Smooth muscle cell (in vitro differentiated cells): Measurements from ENCODE around the gene PCSK6. TPM values are rescaled to one million over a fixed set of nuclear protein-coding genes. Genes with fewer than 3 reads are reported as not detected.

ENCODE experiments used
- DNase-seq: peaks from one replicate; lab custom pipeline; 2025; ENCODE audit not compliant: unreplicated experiment; lab: John Stamatoyannopoulos, UW
- H2AFZ ChIP-seq: fragments of 200-600 bp; sonication (generic); 2 replicates; pipeline ENCODE4 v1.6.0; 2016; ENCODE audit warnings: antibody characterized with exemption, low read depth, mild to moderate bottlenecking
- H3F3A ChIP-seq: fragments of 200-600 bp; sonication (generic); 2 replicates; pipeline ENCODE4 v1.6.0; 2017; ENCODE audit warnings: antibody characterized with exemption, low read depth
- H3K27ac ChIP-seq: fragments of 200-600 bp; sonication (generic); 2 replicates; pipeline ENCODE4 v1.5.1; 2016; ENCODE audit warnings: low read depth, mild to moderate bottlenecking
- H3K27me3 ChIP-seq: fragments of 200-600 bp; sonication (generic); 2 replicates; pipeline ENCODE4 v1.6.1; 2016; ENCODE audit warnings: low read depth, mild to moderate bottlenecking
- H3K36me3 ChIP-seq: fragments of 200-600 bp; sonication (generic); 2 replicates; pipeline ENCODE4 v1.5.1; 2016; ENCODE audit warnings: low read depth
- H3K4me1 ChIP-seq: fragments of 200-600 bp; sonication (generic); 2 replicates; pipeline ENCODE4 v1.5.1; 2016; ENCODE audit warnings: low read depth
- H3K4me2 ChIP-seq: fragments of 200-600 bp; sonication (generic); 2 replicates; pipeline ENCODE4 v1.6.0; 2016; ENCODE audit warnings: mild to moderate bottlenecking
- H3K4me3 ChIP-seq: fragments of 200-600 bp; sonication (generic); 2 replicates; pipeline ENCODE4 v1.5.1; 2016; ENCODE audit warnings: mild to moderate bottlenecking
- H3K79me2 ChIP-seq: fragments of 200-600 bp; sonication (generic); 2 replicates; pipeline ENCODE4 v1.6.0; 2016; ENCODE audit warnings: low read depth, mild to moderate bottlenecking
- H3K9ac ChIP-seq: fragments of 200-600 bp; sonication (generic); 2 replicates; pipeline ENCODE4 v1.6.0; 2016; ENCODE audit warnings: low read depth
- H3K9me3 ChIP-seq: fragments of 200-600 bp; sonication (generic); replicated peaks from 2 replicates; pipeline ENCODE4 v1.5.1; 2016; ENCODE audit warnings: low read depth
- H4K20me1 ChIP-seq: fragments of 200-600 bp; sonication (generic); 2 replicates; pipeline ENCODE4 v1.6.0; 2016; ENCODE audit warnings: low read depth
- WGBS: methylation state at CpG from one replicate; pipeline ENCODE4 v1.1.7; 2016; ENCODE audit warnings: low lambda C conversion rate; 5-methylcytosine and 5-hydroxymethylcytosine counted together
- polyA plus RNA-seq: library from polyadenylated mRNA; unstranded; fragments of >200 nt; fragmentation: Nextera tagmentation; extraction: Ambion mirVana; gene quantifications from 2 replicates; pipeline ENCODE4 v1.2.1, GENCODE V29; 2016
- total RNA-seq: library from RNA; depleted of rRNA; stranded (reverse); fragments of >200 nt; gene quantifications from 2 replicates; pipeline ENCODE4 v1.2.3, GENCODE V29; 2014
- TF ChIP-seq, protein P1 (sequence below): fragments of 200-600 bp; sonication (generic); IDR thresholded peaks from 2 replicates; pipeline ENCODE4 v1.5.1; 2017; ENCODE audit warnings: borderline replicate concordance, mild to moderate bottlenecking, antibody characterized with exemption; ENCODE audit not compliant: insufficient read depth, poor library complexity, severe bottlenecking

Gene PCSK6
- total and polyA plus RNA-seq, 2 experiments from 2014 or later: 17.5 TPM

DNA sequence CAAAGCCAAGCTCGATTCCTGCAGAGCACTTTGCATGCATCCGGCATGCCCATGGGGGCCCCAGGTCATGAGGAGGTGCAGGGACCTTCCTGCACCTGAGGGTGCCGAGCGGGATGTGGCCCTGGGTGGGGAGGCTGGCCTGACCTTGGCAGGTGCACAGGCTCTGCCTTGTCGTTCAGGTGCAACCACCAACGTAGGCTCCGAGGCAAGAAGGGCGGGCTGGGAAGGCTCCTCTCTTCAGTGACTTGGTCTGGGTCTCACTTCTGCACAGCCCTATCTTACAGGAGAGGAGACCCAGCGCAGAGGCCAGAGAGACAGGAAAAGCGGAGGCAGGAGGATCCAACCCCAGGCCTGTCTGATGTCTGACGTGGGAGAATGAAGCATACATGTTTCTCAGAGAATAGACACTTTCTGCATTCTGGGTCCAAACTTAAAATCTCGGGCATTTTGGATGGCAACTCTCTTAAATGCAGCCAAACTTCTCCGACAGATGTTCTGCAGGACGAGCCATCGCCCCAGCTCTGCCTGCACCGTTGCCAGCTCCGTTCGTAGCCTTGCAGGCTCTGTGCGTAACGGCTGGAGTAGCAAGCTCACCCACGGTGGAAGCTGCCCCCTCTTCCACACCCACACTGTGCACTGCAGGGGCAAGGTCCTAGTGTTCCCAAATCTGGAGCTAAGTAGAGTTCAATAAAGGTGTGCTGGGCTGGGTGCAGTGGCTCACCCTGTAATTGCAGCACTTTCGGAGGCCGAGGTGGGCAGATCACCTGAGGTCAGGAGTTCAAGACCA lies 133.6 kb downstream of the PCSK6 start:
- H3K9me3 ChIP-seq: no peaks in the 10 kb centered on the region
- no peaks in the 10 kb centered on the region for H3K79me2 ChIP-seq
- H3K27ac ChIP-seq: no peak overlapping the region
- TF ChIP-seq, protein P1, sequence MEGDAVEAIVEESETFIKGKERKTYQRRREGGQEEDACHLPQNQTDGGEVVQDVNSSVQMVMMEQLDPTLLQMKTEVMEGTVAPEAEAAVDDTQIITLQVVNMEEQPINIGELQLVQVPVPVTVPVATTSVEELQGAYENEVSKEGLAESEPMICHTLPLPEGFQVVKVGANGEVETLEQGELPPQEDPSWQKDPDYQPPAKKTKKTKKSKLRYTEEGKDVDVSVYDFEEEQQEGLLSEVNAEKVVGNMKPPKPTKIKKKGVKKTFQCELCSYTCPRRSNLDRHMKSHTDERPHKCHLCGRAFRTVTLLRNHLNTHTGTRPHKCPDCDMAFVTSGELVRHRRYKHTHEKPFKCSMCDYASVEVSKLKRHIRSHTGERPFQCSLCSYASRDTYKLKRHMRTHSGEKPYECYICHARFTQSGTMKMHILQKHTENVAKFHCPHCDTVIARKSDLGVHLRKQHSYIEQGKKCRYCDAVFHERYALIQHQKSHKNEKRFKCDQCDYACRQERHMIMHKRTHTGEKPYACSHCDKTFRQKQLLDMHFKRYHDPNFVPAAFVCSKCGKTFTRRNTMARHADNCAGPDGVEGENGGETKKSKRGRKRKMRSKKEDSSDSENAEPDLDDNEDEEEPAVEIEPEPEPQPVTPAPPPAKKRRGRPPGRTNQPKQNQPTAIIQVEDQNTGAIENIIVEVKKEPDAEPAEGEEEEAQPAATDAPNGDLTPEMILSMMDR: no peak
- H3K4me1 ChIP-seq: no peaks in the 10 kb centered on the region
- no peak for DNase-seq
- no peaks in the 10 kb centered on the region for H4K20me1 ChIP-seq
- no peaks in the 10 kb centered on the region for H3K27me3 ChIP-seq
- H3K36me3 ChIP-seq: no peaks in the 10 kb centered on the region
- H3K9ac ChIP-seq: no peak overlapping the region
- no peak overlapping the region for H2AFZ ChIP-seq
- WGBS: 91% methylated on average over 23 of the region's 23 CpGs
- no peak overlapping the region for H3K4me3 ChIP-seq
- no peaks in the 10 kb centered on the region for H3F3A ChIP-seq
- H3K4me2 ChIP-seq: no peak overlapping the region

DNA sequence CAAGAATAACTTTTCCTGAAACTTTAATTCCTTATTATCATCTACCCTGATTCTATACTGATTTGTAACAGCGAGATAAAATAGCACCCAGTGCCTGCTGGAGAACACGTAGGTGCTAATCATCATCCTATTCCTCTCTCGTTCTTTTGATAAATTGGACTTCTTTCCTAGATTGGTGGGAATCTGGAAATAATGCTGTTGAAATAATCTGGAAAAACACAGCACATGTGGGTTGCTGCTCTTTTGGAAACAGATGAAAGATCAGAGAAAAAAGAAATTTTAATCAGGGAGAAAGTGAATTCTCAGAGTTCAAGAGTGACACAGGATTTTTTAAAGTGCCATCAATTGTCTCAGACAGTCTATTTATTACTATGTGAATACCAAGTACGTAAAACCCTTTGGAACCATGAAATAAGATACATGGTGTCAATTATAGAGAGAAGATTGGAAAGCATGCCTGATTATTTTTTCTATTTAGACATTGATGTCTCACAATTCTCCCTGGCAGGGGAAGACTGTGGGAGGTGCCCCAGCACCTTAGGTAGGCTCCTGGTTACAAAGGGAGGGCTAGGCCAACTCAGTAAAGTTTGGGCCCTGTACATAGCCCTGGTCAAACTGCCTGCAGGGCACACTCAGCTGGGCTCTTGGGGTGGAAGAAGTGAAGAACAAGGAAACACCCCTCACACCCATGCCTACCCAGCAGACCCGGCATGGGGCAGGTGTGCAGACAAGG lies 134.4 kb downstream of the PCSK6 start:
- Histone ChIP-seq H3K4me3 (no peak overlapping the region), H3K9ac (no peak overlapping the region), H3K4me2 (no peak overlapping the region), H3K9me3 (no peaks in the 10 kb centered on the region), H3K36me3 (no peaks in the 10 kb centered on the region), H3K27me3 (no peaks in the 10 kb centered on the region), H3K79me2 (no peaks in the 10 kb centered on the region), H3F3A (no peaks in the 10 kb centered on the region), H3K4me1 (no peaks in the 10 kb centered on the region), H3K27ac (no peak overlapping the region), H4K20me1 (no peaks in the 10 kb centered on the region), H2AFZ (no peak overlapping the region)
- WGBS: 88% methylated on average over 5 of the region's 5 CpGs
- TF ChIP-seq, protein P1: no peak
- no peak for DNase-seq

GRCh38 chr15:101353240-101353639 lies 136.3 kb downstream of the PCSK6 start:
- no peak overlapping the region for H3K4me2 ChIP-seq
- no peaks in the 10 kb centered on the region for H4K20me1 ChIP-seq
- no peak overlapping the region for H2AFZ ChIP-seq
- H3K79me2 ChIP-seq: no peaks in the 10 kb centered on the region
- H3K9me3 ChIP-seq: no peaks in the 10 kb centered on the region
- H3K9ac ChIP-seq: no peak overlapping the region
- H3K27ac ChIP-seq: no peak overlapping the region
- 96% methylated on average over 7 of the region's 7 CpGs for WGBS
- H3K36me3 ChIP-seq: no peaks in the 10 kb centered on the region
- no peaks in the 10 kb centered on the region for H3F3A ChIP-seq
- no peaks in the 10 kb centered on the region for H3K4me1 ChIP-seq
- no peak overlapping the region for H3K4me3 ChIP-seq
- TF ChIP-seq, protein P1: no peak
- no peak for DNase-seq
- H3K27me3 ChIP-seq: no peaks in the 10 kb centered on the region

DNA sequence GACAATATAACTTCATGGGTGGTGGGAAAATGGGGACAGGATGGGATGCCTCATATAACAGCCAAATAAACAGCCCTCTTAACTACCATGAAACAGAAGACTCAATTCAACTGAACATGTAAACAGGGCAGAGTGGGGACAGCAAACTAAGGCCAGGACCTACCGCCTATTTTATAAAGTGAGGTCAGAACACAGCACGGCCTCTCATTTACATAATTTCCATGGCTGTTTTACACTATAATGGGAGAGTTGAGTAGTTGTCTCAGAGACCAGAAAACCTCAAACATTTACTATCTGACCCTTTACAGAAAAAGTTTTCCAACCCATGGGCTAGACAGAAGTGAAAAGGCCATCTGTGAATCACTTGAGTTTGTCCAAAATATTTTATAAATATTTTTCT lies 137.8 kb downstream of the PCSK6 start:
- DNase-seq: no peak
- 60% methylated on average over 2 of the region's 2 CpGs for WGBS
- TF ChIP-seq, protein P1: no peak
- Histone ChIP-seq H3K27me3 (no peaks in the 10 kb centered on the region), H3K4me1 (no peaks in the 10 kb centered on the region), H3K9me3 (no peaks in the 10 kb centered on the region), H3F3A (no peaks in the 10 kb centered on the region), H3K4me3 (no peak overlapping the region), H3K36me3 (no peaks in the 10 kb centered on the region), H3K4me2 (no peak overlapping the region), H3K79me2 (no peaks in the 10 kb centered on the region), H4K20me1 (no peaks in the 10 kb centered on the region), H2AFZ (no peak overlapping the region), H3K9ac (no peak overlapping the region), H3K27ac (no peak overlapping the region)
